Heart left ventricle (tissue), 16 donors: Measurements from ENCODE around the gene DHFR. TPM values are rescaled to one million over a fixed set of nuclear protein-coding genes. Genes with fewer than 3 reads are reported as not detected.

ENCODE experiments used
- ATAC-seq, 4 donors: fragments of 200-7000 bp; cut with Tn5 transposase; one replicate each; pipeline ENCODE4 v1.9.1; 2020 to 2022; ENCODE audit warnings: moderate library complexity in 4 of 4, mild to moderate bottlenecking in 3 of 4, moderate number of reproducible peaks in 1 of 4
- DNase-seq, 5 donors: peaks; one replicate each; pipeline ENCODE4 v3.0.0-alpha.2; 2020
- H3K27ac ChIP-seq, 12 donors: fragments of 200-600 bp; sonication (generic) in 4 of 12; one replicate each; pipeline versions ENCODE4 v1.5.0 to v1.8.0; 2016 to 2022; ENCODE audit warnings: mild to moderate bottlenecking in 2 of 12
- H3K27me3 ChIP-seq, 9 donors: fragments of 200-600 bp; sonication (generic) in 2 of 9; one replicate each; pipeline versions ENCODE4 v1.5.1 to v1.8.0; 2016 to 2022; ENCODE audit warnings: mild to moderate bottlenecking in 3 of 9
- H3K36me3 ChIP-seq, 9 donors: fragments of 200-600 bp; sonication (generic) in 2 of 9; one replicate each; pipeline versions ENCODE4 v1.5.0 to v1.8.0; 2018 to 2022; ENCODE audit warnings: mild to moderate bottlenecking in 2 of 9
- H3K4me1 ChIP-seq, 12 donors: fragments of 200-600 bp; sonication (generic) in 4 of 12; one replicate each; pipeline versions ENCODE4 v1.5.0 to v1.8.0; 2016 to 2022; ENCODE audit warnings: mild to moderate bottlenecking in 3 of 12
- H3K4me3 ChIP-seq, 12 donors: fragments of 200-600 bp; sonication (generic) in 4 of 12; one replicate each; pipeline versions ENCODE4 v1.5.0 to v1.8.0; 2017 to 2022; ENCODE audit warnings: mild to moderate bottlenecking in 9 of 12, moderate library complexity in 4 of 12
- H3K9me3 ChIP-seq, 12 donors: fragments of 200-600 bp; sonication (generic) in 4 of 12; one replicate each; pipeline versions ENCODE4 v1.5.0 to v1.8.0; 2016 to 2022; ENCODE audit warnings: mild to moderate bottlenecking in 1 of 12
- POLR2A ChIP-seq, 2 donors: fragments of 450-650 bp; IDR thresholded peaks; one replicate each; pipeline ENCODE4 v1.6.1; 2017; ENCODE audit warnings: antibody characterized with exemption in 2 of 2, mild to moderate bottlenecking in 2 of 2, moderate library complexity in 2 of 2
- WGBS, 4 donors: extraction: QIAGEN DNeasy Blood & Tissue Kit in 2 of 4; methylation state at CpG; one replicate each; pipeline versions ENCODE4 v1.1.5 to v1.1.7; 2013 to 2018; 5-methylcytosine and 5-hydroxymethylcytosine counted together
- intact Hi-C, 10 donors: fragments of 100-400 bp; cut with DNase I; formaldehyde crosslinking; loops; one replicate each; pipeline versions ENCODE4 v1.11.1 to v1.14.2; 2022
- long read RNA-seq, 3 donors: library from polyadenylated mRNA; unstranded; transcript quantifications; one replicate each; pipeline ENCODE4 v2.0.0, GENCODE V29; 2020 to 2021
- polyA plus RNA-seq, 2 donors: library from polyadenylated mRNA; stranded (reverse); fragments of 200-250 nt; gene quantifications; one replicate each; pipeline ENCODE4 v1.2.3, GENCODE V29; 2013
- total RNA-seq, 9 donors: library from RNA; depleted of rRNA in 2 of 9; stranded (reverse); fragments of >200 nt in 2 of 9; fragmentation: NEBNext Ultra II Directional in 3 of 9; extraction: Animal tissue kit (Norgen Biotek cat#: 25700) in 3 of 9; gene quantifications; one replicate each; pipeline versions ENCODE4 v1.1.0 to v1.2.4, GENCODE V29; 2016 to 2023
- TF ChIP-seq, protein P1 (sequence below), 12 donors: fragments of 200-600 bp; sonication (generic) in 4 of 12; IDR thresholded peaks; one replicate each; pipeline versions ENCODE4 v1.5.0 to v1.8.0; 2018 to 2022; ENCODE audit warnings: antibody characterized with exemption in 12 of 12, mild to moderate bottlenecking in 5 of 12
- donor health status: ischemic (EF 13 %, LVEDD 7.1; RV severe dilation, severe dysfunction).
- donor health status: healthy with polysubstance abuse.
- donor health status: DM: no; HTN: yes; CAD: no.
- donor health status: DM: no; HTN: no; CAD: no.
- donor health status: ischemic (EF 25% LVEDD 6.9; RV normal size, moderate dysfunction).
- donor health status: ischemic (EF 25% LVEDD 5.7; RV mildly dilated, moderate dysfunction).
- donor health status: healthy.
- donor health status: DM: yes; HTN: yes; CAD: no.
- donor health status: ischemic (EF 35%, LVEDD 5.7; RV mildly dilated, moderate dysfunction).
- donor health status: nonischemic (EF 11% LVEDD 7.7; RV severe dilation, severe dysfunction).
- donor health status: DM: yes; HTN: yes; CAD: no.
- donor health status: PGD.
- donor health status: ischemic (EF 29% LVEDD 5.4; RV normal size, mild dysfunction).
- donor health status: nonischemic (EF 23%, LVEDD 6.1; RV moderate dilation, normal function).

Gene DHFR
- total RNA-seq: 10 to 100 TPM in 5 of 9 donors, 1 to 10 TPM in 4; 1.6 to 18.9 (median 11.6) TPM
- polyA plus RNA-seq: 1 to 10 TPM; 8.1 to 9.6 TPM
- long read RNA-seq, donor 1, transcript DHFR-201 (6 exons, 3,917 nt): major isoform, 9 of 17 reads
- long read RNA-seq, donor 1, partial matches to known transcripts: 0 of 17 reads
- long read RNA-seq, donor 1, other reads (novel, unspliced or antisense): 8 of 17 reads
- long read RNA-seq, donor 2, partial matches to known transcripts: 0 of 1 reads
- long read RNA-seq, donor 2, other reads (novel, unspliced or antisense): 1 of 1 reads
- long read RNA-seq, donor 3, partial matches to known transcripts: 0 of 5 reads
- long read RNA-seq, donor 3, other reads (novel, unspliced or antisense): 1 of 5 reads

GRCh38 chr5:80654391-80655230, at the start of gene DHFR, which contains the start of gene MSH3:
Gene DHFR, minus strand, starts transcription at chr5:80654983. Its CDS starts 494 bp downstream, at chr5:80654489.
Gene MSH3, plus strand, starts transcription at chr5:80654652. Its CDS starts 76 bp downstream, at chr5:80654728.
- peak; percentile 85 to 91 (median 88) for DNase-seq
- Histone ChIP-seq H3K4me3 (peak within 1 kb of the TSS; percentile 73 to 100 (median 98)), H3K36me3 (peaks cover 0 to 35% (median 28%) of the 10 kb centered on the region in 9 donors), H3K4me1 (peaks cover 3 to 30% (median 17%) of the 10 kb centered on the region in 12 donors), H3K9me3 (no peaks in the 10 kb centered on the region), H3K27me3 (no peaks in the 10 kb centered on the region), H3K27ac (peak within 1 kb of the TSS; percentile 88 to 99 (median 97))
- intact Hi-C loops: no loop called here
- peak in 1 of 2 donors; percentile 63 for TF ChIP-seq POLR2A (IDR thresholded peaks at IDR 0.05)
- TF ChIP-seq, protein P1, sequence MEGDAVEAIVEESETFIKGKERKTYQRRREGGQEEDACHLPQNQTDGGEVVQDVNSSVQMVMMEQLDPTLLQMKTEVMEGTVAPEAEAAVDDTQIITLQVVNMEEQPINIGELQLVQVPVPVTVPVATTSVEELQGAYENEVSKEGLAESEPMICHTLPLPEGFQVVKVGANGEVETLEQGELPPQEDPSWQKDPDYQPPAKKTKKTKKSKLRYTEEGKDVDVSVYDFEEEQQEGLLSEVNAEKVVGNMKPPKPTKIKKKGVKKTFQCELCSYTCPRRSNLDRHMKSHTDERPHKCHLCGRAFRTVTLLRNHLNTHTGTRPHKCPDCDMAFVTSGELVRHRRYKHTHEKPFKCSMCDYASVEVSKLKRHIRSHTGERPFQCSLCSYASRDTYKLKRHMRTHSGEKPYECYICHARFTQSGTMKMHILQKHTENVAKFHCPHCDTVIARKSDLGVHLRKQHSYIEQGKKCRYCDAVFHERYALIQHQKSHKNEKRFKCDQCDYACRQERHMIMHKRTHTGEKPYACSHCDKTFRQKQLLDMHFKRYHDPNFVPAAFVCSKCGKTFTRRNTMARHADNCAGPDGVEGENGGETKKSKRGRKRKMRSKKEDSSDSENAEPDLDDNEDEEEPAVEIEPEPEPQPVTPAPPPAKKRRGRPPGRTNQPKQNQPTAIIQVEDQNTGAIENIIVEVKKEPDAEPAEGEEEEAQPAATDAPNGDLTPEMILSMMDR (IDR thresholded peaks at IDR 0.05): peak in 5 of 12 donors; percentile 20 to 43 (median 38)
- peak in 3 of 4 donors; percentile 48 to 82 (median 80) for ATAC-seq
- WGBS, 4 donors: 0 to 6% (median 1%) methylated on average over 7 to 74 of the region's 74 CpGs

DNA sequence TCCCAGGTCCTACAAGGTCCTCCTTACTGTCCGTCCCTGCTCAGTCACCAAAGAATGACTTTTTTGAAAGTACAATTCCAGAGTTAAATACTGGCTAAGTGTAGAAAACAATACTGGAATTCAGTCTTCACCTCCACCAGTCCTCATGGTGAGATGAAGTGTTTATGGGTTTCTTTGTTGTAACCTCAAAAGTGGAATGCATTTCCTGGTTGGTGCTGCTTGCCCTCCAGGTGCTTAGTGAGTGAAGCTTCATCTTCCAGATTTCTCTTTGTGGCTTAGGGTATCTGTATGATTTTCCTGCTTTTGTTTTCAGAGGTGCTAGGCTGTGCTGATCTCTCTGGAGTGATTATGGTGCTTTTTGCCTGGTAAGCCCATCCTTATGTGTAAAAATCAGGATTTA, 49.4 kb upstream of the DHFR start:
- ATAC-seq (no peak), DNase-seq (no peak)
- TF ChIP-seq, protein P1 (IDR thresholded peaks at IDR 0.05): no peak
- TF ChIP-seq POLR2A (IDR thresholded peaks at IDR 0.05): no peak
- H3K27ac ChIP-seq: no peak overlapping the region
- H3K9me3 ChIP-seq: no peaks in the 10 kb centered on the region
- 79 to 95% (median 89%) methylated on average over 1 of the region's 1 CpG for WGBS, 4 donors
- intact Hi-C loops: loop anchor here in 2 of 10 donors (10.0 kb wide), 2 partner anchors 491 to 601 kb away; partner anchors contain the start of gene ZCCHC9 (in 1 of the 2)
- H3K4me3 ChIP-seq: no peak overlapping the region
- H3K36me3 ChIP-seq: peaks cover 0 to 22% (median 11%) of the 10 kb centered on the region in 9 donors
- no peaks in the 10 kb centered on the region for H3K27me3 ChIP-seq
- peaks cover 0 to 11% (median 2%) of the 10 kb centered on the region in 12 donors for H3K4me1 ChIP-seq

DNA sequence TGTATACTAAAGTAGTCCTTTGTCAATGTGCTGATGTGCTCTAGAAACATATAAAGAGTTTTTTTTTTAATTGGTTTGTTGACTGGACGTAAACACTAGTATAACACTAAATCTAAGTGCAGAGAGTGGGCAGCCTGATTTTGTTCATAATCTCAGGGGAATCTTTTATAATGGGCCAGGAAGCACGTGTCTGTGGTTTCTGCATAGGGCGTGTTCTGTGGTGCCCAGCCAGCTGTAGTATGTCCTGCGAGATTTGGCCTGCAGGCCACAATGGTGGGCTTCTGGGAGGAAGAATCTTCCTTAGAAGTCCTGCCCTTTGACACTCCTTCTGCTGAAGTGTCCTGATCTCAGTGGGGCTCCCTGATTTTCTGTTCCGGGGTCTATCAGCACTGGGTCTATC, 49.0 kb upstream of the DHFR start:
- TF ChIP-seq, protein P1 (IDR thresholded peaks at IDR 0.05): no peak
- TF ChIP-seq POLR2A (IDR thresholded peaks at IDR 0.05): no peak
- intact Hi-C loops: loop anchor here in 2 of 10 donors (10.0 kb wide), 2 partner anchors 491 to 601 kb away; partner anchors contain the start of gene ZCCHC9 (in 1 of the 2)
- H3K4me3 ChIP-seq: no peak overlapping the region
- ATAC-seq (no peak), DNase-seq (no peak)
- WGBS, 4 donors: 60 to 77% (median 67%) methylated on average over 5 of the region's 5 CpGs
- no peaks in the 10 kb centered on the region for H3K27me3 ChIP-seq
- H3K27ac ChIP-seq: no peak overlapping the region
- H3K9me3 ChIP-seq: no peaks in the 10 kb centered on the region
- H3K36me3 ChIP-seq: peaks cover 0 to 19% (median 10%) of the 10 kb centered on the region in 9 donors
- H3K4me1 ChIP-seq: peaks cover 0 to 11% (median 2%) of the 10 kb centered on the region in 12 donors
